Fibroblast of pulmonary artery (primary cell): ENCODE results near the gene PLOD3.
"Not testable (repeated sequence)": the region's sequence is repeated elsewhere in the genome, so short reads cannot be mapped to it uniquely, and the experiment has no call there.

Experiments used
- DNase-seq: peaks from one replicate; pipeline ENCODE4 v3.0.0-alpha.2; 2010; ENCODE audit warnings: low read depth
- H3K4me3 ChIP-seq: replicated peaks from 2 replicates; pipeline ENCODE4 v1.5.1; 2011; ENCODE audit warnings: low read depth, mild to moderate bottlenecking, control low read depth, low read length, moderate library complexity
- CTCF ChIP-seq: IDR thresholded peaks from 2 replicates; pipeline ENCODE4 v1.5.1; 2011; ENCODE audit warnings: mild to moderate bottlenecking, control low read depth, low read length, inconsistent platforms; ENCODE audit errors: missing control alignments

The PLOD3 gene

GRCh38 chr7:101200862-101201599 is 16.4 kb downstream of the PLOD3 start, which contains the start of gene MOGAT3:
Gene MOGAT3, minus strand, starts transcription at chr7:101201036. Its CDS starts 182 bp downstream, at chr7:101200854.
- TF ChIP-seq CTCF: no peak

GRCh38 chr7:101200504-101200861 is 16.9 kb downstream of the PLOD3 start:
- TF ChIP-seq CTCF: no peak
- no peak for DNase-seq
- no peak overlapping the region for H3K4me3 ChIP-seq

More at GRCh38 chr7:101200862-101201599, 16.4 kb downstream of the PLOD3 start, which contains the start of gene MOGAT3:
- no peak for DNase-seq
- no peak within 1 kb of the TSS for H3K4me3 ChIP-seq

GRCh38 chr7:101199522-101199921 is 17.9 kb downstream of the PLOD3 start:
- not testable (repeated sequence) for DNase-seq, H3K4me3 ChIP-seq

- no peak overlapping the region for H3K4me3 ChIP-seq
- DNase-seq: no peak
- no peak for TF ChIP-seq CTCF
These were observed 18.9 kb downstream of the PLOD3 start for GRCh38 chr7:101198476-101198875.

GRCh38 chr7:101197991-101198390 is 19.4 kb downstream of the PLOD3 start:
- no peak for TF ChIP-seq CTCF
- H3K4me3 ChIP-seq: no peak overlapping the region
- no peak for DNase-seq

- no peak for DNase-seq
- H3K4me3 ChIP-seq: no peak overlapping the region
- TF ChIP-seq CTCF: no peak
These were observed 21.5 kb downstream of the PLOD3 start for GRCh38 chr7:101195884-101196283.

- H3K4me3 ChIP-seq: no peak overlapping the region
- DNase-seq: no peak
- TF ChIP-seq CTCF: no peak
These were observed 28.3 kb downstream of the PLOD3 start for GRCh38 chr7:101189109-101189508.
